GM18502 (cell line): ENCODE measurements around the gene NT5C3A.
"Not testable (repeated sequence)": the region's sequence is repeated elsewhere in the genome, so short reads cannot be mapped to it uniquely, and the experiment has no call there.

ENCODE experiments used
- ATAC-seq: cut with Tn5 transposase; IDR thresholded peaks from one replicate; pipeline ENCODE4 v1.9.1; 2021; ENCODE audit warnings: mild to moderate bottlenecking; ENCODE audit not compliant: unreplicated experiment, poor library complexity

NT5C3A gene

DNA sequence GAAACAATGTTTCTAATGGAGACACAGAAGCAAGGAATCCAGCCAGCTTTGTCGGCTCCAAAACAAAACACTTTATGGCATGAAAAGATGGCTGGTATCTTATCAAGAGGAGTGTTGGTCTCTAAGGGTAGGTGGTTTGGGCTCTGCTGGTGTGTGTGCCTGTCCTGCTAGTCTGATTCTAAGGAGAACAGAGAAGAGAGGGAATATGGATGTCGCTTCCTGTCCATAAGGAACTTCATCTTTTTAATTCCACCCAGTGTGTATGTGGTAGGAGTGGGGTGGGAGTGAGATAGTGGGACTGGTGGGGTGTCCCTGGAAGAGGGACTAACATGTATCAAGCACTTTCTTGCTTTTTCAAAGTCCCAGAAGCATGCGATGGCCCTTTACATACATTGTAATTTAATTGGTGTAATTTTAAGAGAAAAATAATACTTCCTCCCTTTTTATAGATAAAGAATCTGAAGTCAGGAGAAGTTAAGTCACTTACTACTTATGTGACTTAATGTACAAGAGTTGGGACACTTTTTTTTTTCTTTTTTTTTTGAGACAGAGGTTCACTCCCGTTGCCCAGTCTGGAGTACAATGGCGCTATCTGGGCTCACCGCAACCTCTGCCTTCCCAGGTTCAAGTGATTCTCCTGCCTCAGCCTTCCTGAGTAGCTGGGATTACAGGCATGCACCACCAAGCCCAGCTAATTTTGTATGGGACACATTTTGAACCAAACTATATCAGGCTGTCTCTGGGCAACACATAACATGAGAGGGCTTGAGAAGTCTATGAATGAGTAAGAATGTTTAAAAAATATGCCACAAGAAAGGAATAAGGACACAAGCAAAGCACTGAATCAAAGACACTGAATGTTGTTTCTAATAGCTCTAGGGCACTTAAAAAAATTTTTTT, 18.8 kb downstream of the NT5C3A start:
- ATAC-seq = no peak

DNA sequence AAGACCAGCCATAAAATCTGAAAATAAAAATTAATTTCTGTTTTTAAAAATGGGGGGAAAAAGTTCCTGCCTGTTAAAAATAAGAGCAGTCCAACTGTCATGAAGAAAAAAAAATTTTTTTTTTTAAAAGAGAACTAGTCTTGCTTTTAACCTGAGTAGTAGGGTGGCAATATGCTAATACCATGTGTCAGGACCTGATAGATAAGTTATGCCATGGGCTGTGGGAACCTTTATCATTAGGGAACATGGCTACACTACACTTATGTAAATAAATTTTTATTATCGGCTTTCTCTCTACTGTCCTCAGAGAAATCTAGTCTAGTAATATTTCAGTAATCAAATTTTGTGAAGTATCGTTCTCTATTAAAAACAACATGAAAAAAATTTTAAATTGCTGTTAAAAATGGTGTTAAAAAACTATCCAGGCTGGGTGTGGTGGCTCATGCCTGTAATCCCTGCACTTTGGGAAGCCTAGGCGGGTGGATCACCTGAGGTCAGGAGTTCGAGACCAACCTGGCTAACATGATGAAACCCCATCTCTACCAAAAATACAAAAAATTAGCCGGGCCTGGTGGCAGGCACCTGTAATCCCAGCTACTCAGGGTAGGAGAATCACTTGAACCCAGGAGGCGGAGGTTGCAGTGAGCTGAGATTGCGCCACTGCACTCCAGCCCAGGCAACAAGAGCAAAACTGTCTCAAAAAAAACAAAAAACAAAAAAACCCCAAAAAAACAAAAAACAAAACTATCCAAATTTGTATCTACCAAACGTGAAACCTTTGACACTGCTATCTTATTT, 20.7 kb downstream of the NT5C3A start:
- ATAC-seq = no peak

DNA sequence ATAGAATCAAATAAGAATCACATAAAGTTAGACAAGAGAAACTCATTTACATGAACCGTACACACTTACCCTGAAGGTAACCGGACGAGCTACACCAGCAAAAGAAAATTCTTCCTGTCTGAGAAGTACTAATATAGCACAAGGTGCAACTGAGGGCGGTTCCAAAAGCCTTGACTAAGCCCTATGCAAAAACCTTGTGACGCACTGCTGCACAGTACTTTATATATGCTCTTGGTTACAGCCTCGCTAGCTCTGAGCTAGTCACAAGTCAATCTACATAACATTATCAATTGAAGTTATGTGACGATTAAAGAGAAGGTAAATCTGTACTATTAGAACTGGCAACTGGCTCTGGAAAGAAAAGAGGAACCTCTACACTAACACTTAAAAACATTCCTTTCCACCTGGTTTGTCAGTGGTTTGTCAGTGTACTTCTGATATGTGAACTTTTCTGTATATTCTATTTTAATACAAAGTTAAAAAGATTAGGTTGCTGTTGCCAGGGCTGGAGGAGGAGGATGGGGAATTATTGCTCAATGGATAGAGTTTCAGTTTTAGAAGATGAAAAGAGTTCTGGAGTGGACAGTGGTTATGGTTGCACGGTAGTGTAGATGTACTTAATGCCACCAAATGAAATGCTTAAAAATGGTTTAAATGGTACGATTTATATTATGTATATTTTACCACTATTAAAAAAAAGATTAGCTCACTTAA, 21.6 kb downstream of the NT5C3A start:
- peak; percentile 93 for ATAC-seq

DNA sequence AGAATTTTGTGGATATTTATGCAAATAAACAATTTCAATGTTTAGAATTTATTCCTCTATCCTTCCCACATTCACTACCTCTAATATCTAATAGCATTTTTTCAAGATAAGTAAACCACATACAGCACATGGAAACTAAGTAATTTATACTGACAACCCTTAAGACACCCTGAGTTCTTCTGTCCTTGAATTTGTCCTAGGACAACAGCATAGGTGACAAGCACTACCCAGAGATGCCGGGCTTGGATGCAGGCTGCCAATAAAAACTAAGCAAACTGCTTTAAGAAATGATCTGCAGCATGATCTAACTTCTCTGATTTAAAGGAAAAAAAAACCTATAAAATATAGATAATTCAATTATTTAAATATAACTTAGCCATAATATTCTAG, 22.7 kb downstream of the NT5C3A start:
- no peak for ATAC-seq

DNA sequence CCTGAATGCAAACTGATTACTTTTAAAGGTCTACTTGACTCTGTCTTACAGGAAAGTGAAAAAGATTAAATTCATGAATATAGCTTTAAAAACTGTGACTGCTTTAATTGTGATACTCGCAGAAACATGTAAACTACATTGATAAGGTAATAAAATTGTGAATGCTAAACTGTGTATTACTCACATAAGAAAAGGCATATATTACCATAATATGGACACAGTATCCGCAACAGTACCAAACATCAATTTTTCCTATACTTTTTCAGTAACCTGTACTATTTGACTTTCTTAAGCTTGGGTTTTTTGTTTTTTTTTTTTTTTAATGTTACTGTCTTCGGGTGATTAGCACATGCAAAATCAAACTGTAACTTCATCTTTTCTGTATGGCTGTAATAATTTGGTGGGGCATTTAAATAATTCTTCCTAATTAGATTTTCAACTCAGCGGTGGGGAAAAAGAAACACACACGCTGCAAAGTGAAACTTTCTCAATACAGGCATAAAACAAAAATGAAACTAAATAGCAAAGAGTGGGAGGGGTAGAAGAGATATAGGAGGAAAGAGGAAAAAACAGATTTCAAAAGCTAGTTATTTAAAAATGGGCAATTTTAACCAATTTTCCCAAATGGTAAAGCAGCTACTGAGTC, 23.2 kb downstream of the NT5C3A start:
- peak; percentile 42 for ATAC-seq

DNA sequence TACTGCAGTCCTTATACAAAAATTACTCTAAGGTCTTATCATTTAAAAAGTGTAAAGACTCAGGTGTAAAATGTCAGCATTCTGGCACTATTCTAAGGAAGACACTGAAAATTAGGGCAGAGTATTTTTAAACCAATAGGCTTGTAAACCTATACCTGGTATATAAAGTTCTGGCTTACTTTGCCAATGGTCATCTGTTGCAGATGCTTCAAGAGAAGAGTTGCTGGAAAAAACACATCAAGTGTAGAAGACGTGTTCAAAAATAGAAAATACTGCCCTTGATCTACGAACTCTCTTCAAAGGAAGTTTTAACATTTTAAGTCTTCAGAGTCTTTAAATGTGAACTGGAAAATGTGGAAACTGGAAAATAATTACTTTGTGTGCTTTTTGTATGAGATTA, 23.9 kb downstream of the NT5C3A start:
- no peak for ATAC-seq

- ATAC-seq = no peak
These were observed 26.8 kb downstream of the NT5C3A start for GRCh38 chr7:33035776-33036175.

DNA sequence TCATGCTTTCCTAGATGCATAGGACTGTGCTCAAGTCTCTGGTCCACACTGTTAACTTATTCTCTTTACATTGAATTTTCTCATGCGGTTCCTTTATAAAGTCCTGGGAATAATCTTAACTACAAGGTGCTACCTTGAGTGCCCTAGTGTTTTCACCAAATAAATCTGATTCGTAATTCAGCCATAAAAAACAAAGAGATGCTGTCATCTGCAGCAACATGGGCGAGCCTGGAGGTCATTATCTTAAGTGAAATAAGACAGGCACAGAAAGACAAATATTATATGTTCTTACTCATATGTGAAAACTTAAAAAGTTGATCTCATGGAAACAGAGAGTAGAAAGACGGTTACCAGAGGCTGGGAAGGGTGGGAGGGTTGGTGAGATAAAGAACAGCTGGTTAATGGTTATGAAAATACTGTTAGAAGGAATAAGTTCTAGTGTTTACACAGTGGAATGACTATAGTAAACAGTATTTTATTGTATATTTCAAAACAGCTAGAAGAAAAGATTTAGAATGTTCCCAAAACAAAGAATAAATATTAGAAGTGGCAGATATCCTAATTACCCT, 38.3 kb downstream of the NT5C3A start:
- ATAC-seq = no peak

DNA sequence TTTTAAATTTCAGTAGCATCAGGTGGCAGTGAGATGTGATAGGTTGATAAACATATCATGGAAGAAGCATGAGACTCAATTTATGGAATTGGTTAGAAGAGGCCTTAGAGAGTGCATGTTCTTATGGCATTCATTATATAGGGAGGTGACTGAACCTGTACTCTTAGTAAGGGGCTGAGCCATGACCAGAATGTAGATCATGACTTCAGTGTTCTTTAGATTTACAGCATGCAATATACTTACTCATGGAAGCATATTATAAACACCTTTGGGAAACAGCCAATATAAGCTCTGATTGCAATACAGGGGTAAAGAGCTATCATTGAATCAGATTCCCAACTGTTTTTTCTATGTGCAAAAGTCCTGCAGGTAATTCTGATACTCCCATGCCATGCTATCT, 50.2 kb downstream of the NT5C3A start:
- ATAC-seq = no peak

- no peak for ATAC-seq
These were observed 52.8 kb downstream of the NT5C3A start for GRCh38 chr7:33009734-33010133.

GRCh38 chr7:33005690-33006089, 56.9 kb downstream of the NT5C3A start:
- ATAC-seq = not testable (repeated sequence)

DNA sequence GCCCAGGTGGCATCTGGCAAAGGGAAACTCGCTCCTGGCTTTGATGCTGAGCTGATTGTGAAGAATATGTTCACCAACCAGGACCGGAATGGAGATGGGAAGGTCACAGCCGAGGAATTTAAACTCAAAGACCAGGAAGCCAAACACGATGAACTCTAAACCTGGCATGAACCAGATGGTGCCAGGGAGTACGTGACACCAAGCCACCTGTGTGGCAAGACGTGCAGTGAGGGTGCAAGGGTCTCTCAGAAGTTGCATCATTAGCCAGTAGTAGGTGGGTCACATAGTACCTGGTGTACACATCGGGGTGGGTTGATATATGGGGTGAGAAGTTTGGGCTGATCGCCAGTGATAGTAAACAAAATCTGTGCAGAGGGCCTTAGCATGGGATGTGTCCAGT, 57.4 kb downstream of the NT5C3A start:
- not testable (repeated sequence) for ATAC-seq

DNA sequence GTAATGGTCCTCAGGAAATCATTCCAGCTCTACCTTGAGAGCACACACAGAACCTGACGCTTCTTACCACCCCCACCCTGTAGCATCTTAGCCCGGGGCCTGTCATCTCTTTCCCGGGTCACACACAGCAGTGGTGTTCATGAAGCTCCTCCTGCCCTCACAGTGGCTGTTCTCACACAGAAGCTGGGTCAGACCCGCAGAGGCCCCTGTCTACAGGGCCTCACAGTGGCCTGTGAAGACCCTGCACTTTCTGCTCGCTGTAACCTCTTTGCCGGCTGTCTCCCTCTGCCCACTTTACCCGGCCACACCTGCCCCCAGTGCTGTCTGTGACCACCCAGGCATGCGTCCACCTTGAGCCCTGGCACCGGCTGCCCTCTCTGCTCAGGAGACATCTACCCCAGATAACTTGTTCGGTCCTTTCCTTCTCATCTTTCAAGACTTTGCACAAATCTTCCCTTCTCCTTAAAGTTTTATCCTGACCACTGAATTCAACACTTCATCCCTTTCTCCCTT, 58.4 kb downstream of the NT5C3A start:
- ATAC-seq = not testable (repeated sequence)

DNA sequence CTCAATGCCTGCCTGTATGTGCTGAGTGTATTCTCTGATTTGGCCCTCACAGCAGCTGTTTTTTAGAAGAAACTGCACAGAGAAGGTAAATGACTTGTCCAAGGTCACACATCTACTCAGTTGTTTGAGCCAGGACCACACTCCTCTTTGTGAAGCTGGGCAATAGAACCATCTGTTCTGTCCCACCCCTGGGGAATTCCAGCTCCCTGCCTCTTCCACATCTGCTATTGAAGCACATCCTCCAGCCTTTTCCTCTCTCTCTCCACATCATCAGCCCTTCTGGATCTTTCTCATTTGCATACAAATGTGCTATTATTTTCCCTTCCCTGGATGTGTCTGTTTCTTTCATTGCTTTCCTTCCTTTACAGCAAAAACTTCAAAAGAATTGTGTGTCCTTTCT, 59.5 kb downstream of the NT5C3A start:
- ATAC-seq = not testable (repeated sequence)

GRCh38 chr7:32999380-32999779, 63.2 kb downstream of the NT5C3A start:
- ATAC-seq = not testable (repeated sequence)

DNA sequence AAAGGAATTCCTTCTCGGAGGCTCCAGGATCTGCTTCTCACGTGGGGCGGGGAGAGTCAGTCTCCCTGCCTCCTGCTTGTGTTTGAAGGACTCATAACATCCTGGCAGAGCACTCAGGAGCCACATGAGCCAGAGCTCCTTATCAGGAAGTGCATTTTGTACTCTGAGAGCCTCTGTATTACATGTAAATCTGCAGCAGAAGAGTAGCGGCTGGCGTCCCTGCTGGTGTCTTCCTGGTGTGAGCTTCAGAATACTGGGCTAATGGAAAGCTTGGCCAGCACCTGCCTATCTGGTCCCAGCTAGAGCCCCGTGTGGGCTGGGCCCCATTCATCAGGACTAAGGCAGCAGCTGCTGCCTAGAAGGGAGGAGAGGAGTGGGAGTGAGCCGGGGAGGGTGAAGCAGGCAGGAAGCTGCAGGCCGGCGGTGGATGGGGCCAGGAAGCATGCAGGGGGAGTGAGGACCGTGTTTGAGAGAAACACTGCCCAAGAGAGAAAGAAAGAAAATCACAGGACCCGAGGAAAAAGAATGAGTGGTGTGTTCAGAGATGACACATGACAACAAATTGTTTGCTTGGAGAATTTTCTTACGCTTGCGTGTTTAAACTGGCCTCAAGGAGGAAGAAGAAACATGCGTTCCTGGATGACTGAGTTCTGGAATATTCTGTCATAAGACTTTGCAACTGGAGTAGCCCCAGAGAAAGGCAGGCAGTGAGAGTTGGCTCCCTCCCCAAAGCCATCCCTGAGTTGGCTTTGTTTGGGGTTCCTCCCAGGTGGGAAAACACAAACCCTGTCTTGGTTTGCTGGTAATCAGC, 64.0 kb downstream of the NT5C3A start:
- peak; percentile 74 for ATAC-seq

DNA sequence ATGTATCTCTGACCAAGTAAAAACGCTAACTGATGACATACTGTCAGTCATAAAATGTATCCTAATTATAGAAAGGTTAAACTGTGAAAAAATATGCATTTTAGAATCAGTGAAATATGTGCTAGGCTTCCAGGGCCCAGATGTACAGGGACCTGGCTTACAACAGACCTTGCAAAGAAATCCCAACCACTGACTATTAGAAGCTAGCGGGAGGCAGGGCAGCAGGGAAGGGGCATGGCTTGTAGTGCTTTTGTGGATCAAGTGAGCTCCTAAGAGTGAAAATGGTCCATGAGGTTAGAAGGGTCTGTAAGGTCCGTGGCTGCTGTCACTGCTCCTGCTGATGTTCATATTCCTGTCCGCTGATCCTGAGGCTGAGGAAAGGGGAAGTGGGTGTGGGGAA, 64.6 kb downstream of the NT5C3A start:
- peak; percentile 7 for ATAC-seq

DNA sequence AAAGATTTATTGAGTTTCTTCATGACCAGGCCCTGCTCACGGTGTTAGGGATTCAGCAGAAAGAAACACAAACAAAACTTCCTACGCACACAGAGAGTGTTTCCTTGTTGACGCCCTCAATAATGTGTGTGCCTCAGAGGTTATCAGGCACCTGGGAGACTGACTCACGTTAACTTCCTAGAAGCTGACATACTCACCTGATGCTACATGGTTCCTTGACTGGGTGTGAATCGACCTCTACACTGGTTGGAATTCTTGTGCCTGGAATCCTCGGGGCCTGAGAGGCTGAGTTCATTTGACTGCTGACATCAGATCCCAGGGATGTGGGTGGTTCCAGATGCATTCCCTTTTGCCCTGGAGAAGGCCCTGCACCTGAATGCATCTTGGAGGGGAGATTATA, 69.8 kb downstream of the NT5C3A start:
- not testable (repeated sequence) for ATAC-seq
